Psoas muscle (tissue), 8 donors: Measurements from ENCODE around the gene APOM. TPM values are rescaled to one million over a fixed set of nuclear protein-coding genes. Genes with fewer than 3 reads are reported as not detected.

ENCODE experiments used
- ATAC-seq, 4 donors: fragments of 200-7000 bp; cut with Tn5 transposase; one replicate each; pipeline ENCODE4 v1.9.1; 2020; ENCODE audit warnings: moderate library complexity in 3 of 4, mild to moderate bottlenecking in 2 of 4
- DNase-seq, 2 donors: peaks; one replicate each; pipeline ENCODE4 v3.0.0-alpha.2; 2020
- H3K27ac ChIP-seq: fragments of 200-600 bp; one replicate; pipeline ENCODE4 v1.8.0; 2022
- H3K27me3 ChIP-seq, 3 donors: fragments of 200-600 bp in 1 of 3; one replicate each; pipeline versions ENCODE4 v1.6.1 to v1.8.0; 2013 to 2022; ENCODE audit warnings: low read length in 2 of 3, mild to moderate bottlenecking in 2 of 3, moderate library complexity in 1 of 3; ENCODE audit not compliant: insufficient read depth in 3 of 3
- H3K36me3 ChIP-seq, 2 donors: fragments of 200-600 bp in 1 of 2; one replicate each; pipeline versions ENCODE4 v1.6.1 to v1.8.0; 2013 to 2022; ENCODE audit warnings: low read depth in 1 of 2, mild to moderate bottlenecking in 1 of 2, moderate library complexity in 1 of 2; ENCODE audit not compliant: insufficient read depth in 1 of 2
- H3K4me1 ChIP-seq: fragments of 200-600 bp; one replicate; pipeline ENCODE4 v1.8.0; 2022
- H3K4me3 ChIP-seq: fragments of 200-600 bp; one replicate; pipeline ENCODE4 v1.8.0; 2022; ENCODE audit warnings: mild to moderate bottlenecking
- H3K9me3 ChIP-seq: fragments of 200-600 bp; one replicate; pipeline ENCODE4 v1.8.0; 2022
- CTCF ChIP-seq: fragments of 200-600 bp; IDR thresholded peaks from one replicate; pipeline ENCODE4 v1.8.0; 2022; ENCODE audit warnings: antibody characterized with exemption
- WGBS, 3 donors: extraction: QIAGEN DNeasy Blood & Tissue Kit; methylation state at CpG; one replicate each; pipeline versions ENCODE4 v1.1.6 to v1.1.7; 2013; 5-methylcytosine and 5-hydroxymethylcytosine counted together
- intact Hi-C, 2 donors: fragments of 100-400 bp; cut with DNase I; formaldehyde crosslinking; loops; one replicate each; pipeline versions ENCODE4 v1.11.0 to v1.14.2; 2022
- polyA plus RNA-seq, 3 donors: library from polyadenylated mRNA; stranded (reverse); fragments of 200-250 nt; gene quantifications; one replicate each; pipeline ENCODE4 v1.2.3, GENCODE V29; 2013
- total RNA-seq, 4 donors: library from RNA; stranded (reverse); fragmentation: NEBNext Ultra II Directional in 2 of 4; extraction: Animal tissue kit (Norgen Biotek cat#: 25700) in 2 of 4; gene quantifications; one replicate each; pipeline versions ENCODE4 v1.2.1 to v1.2.4, GENCODE V29; 2021 to 2023
- donor health status: healthy with polysubstance abuse.
- donor health status: DM: no; HTN: no; CAD: no; lungs with moderate emphysema.
- donor health status: Bipolar disorder and iron deficiency.
- donor health status: healthy.
- donor health status: DM: yes; HTN: yes; CAD: no.
- donor health status: DM: no; HTN: no; CAD: no.
- donor health status: DM: no; HTN: no; CAD: no.
- donor health status: DM: yes; HTN: yes; CAD: no.

APOM gene
- total and polyA plus RNA-seq, 7 donors: 1.8 to 3.5 (median 2.3) TPM

DNA sequence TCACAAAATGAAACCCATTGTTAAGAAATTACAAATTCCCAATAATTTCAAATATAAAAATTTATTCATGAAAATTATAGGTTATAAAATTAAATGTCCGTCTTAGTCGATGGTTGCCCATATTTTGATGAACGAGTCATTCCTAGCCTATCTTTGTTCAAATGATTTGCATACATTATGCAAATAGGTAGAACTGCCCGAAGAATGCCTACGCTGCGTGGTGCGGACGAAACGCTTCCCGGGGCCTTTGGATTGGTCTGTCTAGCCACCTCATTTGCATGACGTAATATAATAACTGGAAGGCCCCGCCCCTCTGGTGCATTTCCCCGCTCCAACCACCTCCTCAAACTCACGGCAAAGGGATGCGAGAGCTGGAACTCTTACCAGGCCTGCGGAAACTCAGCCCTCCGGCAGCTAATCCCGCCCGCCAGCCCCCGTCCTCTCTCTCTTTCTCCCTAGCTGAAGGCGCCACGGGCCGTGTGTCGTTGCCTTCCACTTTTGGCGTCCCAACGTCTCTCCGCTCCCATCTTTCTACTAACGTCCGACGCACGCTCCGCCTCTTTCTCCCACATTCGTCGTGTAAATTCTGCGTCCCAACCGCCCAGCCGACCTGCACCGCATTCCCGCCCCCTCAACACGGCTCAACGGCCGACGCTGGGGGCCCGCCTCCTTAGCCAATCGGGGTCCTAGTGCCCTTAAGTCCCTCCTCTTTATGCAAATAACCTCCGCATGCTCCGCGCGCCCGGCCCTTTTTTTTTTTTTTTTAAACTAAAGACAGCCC lies 35.7 kb upstream of the APOM start:
- Histone ChIP-seq H3K36me3 (peaks cover 7 to 31% of the 10 kb centered on the region in 2 donors), H3K4me3 (peak overlapping the region; percentile 88), H3K27me3 (no peaks in the 10 kb centered on the region), H3K9me3 (no peaks in the 10 kb centered on the region), H3K4me1 (peaks cover 16% of the 10 kb centered on the region), H3K27ac (peak overlapping the region; percentile 96)
- DNase-seq (peak; percentile 97 to 99), ATAC-seq (peak; percentile 88 to 94 (median 90))
- no peak for TF ChIP-seq CTCF
- intact Hi-C loops: loop anchor here in 1 of 2 donors (2.0 to 5.0 kb wide), 2 partner anchors 33 to 73 kb away; partner anchors contain the start of genes ATP6V1G2, BAG6 and NFKBIL1
- 0 to 1% (median 1%) methylated on average over 50 of the region's 50 CpGs for WGBS, 3 donors

- DNase-seq: no peak
- Histone ChIP-seq H3K9me3 (no peaks in the 10 kb centered on the region), H3K4me3 (peak within 1 kb of the TSS; percentile 88), H3K4me1 (peaks cover 16% of the 10 kb centered on the region), H3K27ac (peak within 1 kb of the TSS; percentile 96), H3K27me3 (no peaks in the 10 kb centered on the region), H3K36me3 (peaks cover 14 to 39% of the 10 kb centered on the region in 2 donors)
- no peak for TF ChIP-seq CTCF
- ATAC-seq: peak; percentile 58 to 71 (median 64)
- intact Hi-C loops: loop anchor here in 1 of 2 donors (2.0 kb wide), 1 partner anchor 32 kb away; the partner anchor contains the start of gene BAG6
- 0 to 2% (median 1%) methylated on average over 30 to 67 of the region's 67 CpGs for WGBS, 3 donors
Measured at GRCh38 chr6:31620586-31621319, 34.9 kb upstream of the APOM start, which contains the start of gene PRRC2A. Gene PRRC2A (plus strand): TSS chr6:31620715. CDS start chr6:31622790, 2,075 bp downstream.

DNA sequence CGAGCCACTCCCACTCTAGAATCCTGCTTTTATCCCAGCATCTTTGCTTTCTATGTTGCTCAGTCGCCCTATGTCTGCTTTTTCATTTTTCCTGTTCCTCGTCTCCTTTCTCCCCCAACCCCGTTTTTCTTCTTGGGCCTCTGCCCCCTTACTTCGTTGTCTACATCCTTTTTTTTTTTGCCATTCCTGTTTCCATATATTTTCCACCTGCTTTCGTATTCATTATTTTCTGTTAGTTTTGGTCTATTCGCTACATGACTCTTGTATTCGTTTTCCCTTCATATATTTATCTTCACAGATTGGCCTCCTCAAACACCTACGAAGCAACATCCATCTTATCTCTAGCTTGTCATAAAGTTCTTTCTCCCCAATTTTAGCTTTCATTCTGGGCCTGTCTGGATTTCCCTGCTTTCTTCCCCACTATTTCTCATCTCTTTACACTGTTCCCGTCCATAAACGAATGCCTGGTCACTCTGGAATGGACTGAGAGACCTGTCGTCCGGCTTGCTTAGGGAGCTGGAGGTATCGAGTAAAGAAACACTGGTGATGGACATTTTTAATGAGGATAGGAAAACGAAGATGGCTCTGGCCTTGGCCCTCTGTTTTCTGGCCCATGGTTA lies 34.3 kb upstream of the APOM start:
- Histone ChIP-seq H3K4me3 (peak overlapping the region; percentile 88), H3K4me1 (peaks cover 16% of the 10 kb centered on the region), H3K36me3 (peaks cover 15 to 46% of the 10 kb centered on the region in 2 donors), H3K27ac (peak overlapping the region; percentile 96), H3K9me3 (no peaks in the 10 kb centered on the region), H3K27me3 (no peaks in the 10 kb centered on the region)
- ATAC-seq (no peak), DNase-seq (no peak)
- no peak for TF ChIP-seq CTCF
- intact Hi-C loops: loop anchor here in 1 of 2 donors (2.0 kb wide), 1 partner anchor 31 kb away; the partner anchor contains the start of gene BAG6
- WGBS, 3 donors: 13 to 17% (median 16%) methylated on average over 15 of the region's 15 CpGs

GRCh38 chr6:31621991-31622390 lies 33.7 kb upstream of the APOM start:
- H3K4me3 ChIP-seq: peak overlapping the region; percentile 88
- 23 to 33% (median 30%) methylated on average over 4 of the region's 4 CpGs for whole genome bisulfite sequencing, 3 donors

More at GRCh38 chr6:31621991-31622390, 33.7 kb upstream of the APOM start:
- Histone ChIP-seq H3K9me3 (no peaks in the 10 kb centered on the region), H3K4me1 (peaks cover 16% of the 10 kb centered on the region), H3K27me3 (no peaks in the 10 kb centered on the region), H3K36me3 (peaks cover 15 to 51% of the 10 kb centered on the region in 2 donors), H3K27ac (peak overlapping the region; percentile 96)
- no peak for ATAC-seq
- intact Hi-C loops: loop anchor here (2.0 kb wide), 2 partner anchors 29 to 31 kb away; partner anchors contain the start of gene BAG6 (in 1 of the 2)
- DNase-seq: no peak
- TF ChIP-seq CTCF: no peak
